GM12865 (cell line): ENCODE measurements around the gene CHID1.

Source experiments
- DNase-seq: peaks from one replicate; pipeline ENCODE4 v3.0.0; 2010; ENCODE audit warnings: low read depth
- H3K4me3 ChIP-seq: 2 replicates; pipeline ENCODE4 v1.5.1; 2011; ENCODE audit warnings: mild to moderate bottlenecking, low read depth, low read length, control low read depth
- CTCF ChIP-seq: IDR thresholded peaks from 2 replicates; pipeline ENCODE4 v1.5.1; 2011; ENCODE audit warnings: low read length, control low read depth, low read depth, inconsistent platforms; ENCODE audit not compliant: insufficient read depth; ENCODE audit errors: missing control alignments

CHID1 gene

DNA sequence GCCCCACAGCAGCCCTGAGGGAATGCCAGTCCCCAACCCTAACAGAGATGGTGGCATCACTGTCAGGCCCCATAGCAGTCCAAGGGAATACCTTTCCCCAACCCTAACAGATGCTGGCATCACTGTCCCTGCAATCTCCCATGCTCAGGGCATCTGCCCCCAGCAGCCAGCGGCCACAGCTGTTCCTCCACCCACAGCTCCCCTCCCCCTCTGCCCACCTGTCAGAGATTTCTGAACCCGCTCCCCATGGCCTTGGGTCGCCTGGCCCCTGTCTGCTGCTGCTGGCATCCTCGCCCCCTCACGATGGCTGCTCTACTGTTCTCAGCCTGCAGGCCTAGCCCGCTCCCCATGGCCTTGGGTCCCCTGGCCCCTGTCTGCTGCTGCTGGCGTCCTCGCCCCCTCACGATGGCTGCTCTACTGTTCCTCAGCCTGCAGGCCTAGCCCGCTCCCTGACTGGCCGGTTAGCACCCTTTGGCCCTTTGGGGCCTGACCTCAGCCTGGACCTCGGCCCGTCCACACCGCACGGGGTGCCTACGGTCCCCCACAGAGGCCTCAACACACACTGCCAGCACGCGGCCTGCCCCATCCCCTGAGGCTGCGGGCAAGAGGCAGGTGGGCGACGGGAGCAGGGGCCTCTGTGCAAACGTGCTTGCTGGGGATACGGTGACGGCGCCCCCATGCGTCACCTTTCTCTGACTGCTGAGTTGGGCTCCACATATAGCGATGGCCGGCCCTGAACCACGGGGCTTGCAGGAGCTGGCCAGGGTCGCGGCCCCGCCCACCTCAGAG, 20.7 kb downstream of the CHID1 start:
- TF ChIP-seq CTCF, result no peak
- no peak overlapping the region for H3K4me3 ChIP-seq
- no peak for DNase-seq

- no peak for DNase-seq
- no peak for TF ChIP-seq CTCF
- no peak overlapping the region for H3K4me3 ChIP-seq
Observed at GRCh38 chr11:889257-889656, 21.4 kb downstream of the CHID1 start.

GRCh38 chr11:888310-889212, 22.0 kb downstream of the CHID1 start:
- no peak overlapping the region for H3K4me3 ChIP-seq
- no peak for DNase-seq
- no peak for TF ChIP-seq CTCF

DNA sequence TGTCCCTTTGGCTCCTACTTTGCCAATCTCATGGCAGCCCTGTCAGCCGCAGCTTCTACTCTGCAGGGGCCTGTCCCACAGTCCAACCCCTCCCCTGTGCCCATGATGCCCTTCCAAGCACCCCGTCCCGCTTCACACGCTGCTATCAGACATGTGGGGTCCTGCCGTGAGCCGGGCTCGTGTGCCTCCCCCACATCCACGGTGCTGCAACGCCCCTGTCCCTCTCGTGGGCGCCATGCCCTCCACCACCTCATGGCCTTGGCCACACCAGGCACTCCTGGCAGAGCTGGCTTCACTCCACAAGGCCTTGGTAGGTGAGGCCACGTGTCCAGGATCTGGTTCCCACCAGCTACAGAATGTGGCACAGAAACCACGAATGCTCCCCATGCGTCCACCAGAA, 23.0 kb downstream of the CHID1 start:
- no peak for TF ChIP-seq CTCF

DNA sequence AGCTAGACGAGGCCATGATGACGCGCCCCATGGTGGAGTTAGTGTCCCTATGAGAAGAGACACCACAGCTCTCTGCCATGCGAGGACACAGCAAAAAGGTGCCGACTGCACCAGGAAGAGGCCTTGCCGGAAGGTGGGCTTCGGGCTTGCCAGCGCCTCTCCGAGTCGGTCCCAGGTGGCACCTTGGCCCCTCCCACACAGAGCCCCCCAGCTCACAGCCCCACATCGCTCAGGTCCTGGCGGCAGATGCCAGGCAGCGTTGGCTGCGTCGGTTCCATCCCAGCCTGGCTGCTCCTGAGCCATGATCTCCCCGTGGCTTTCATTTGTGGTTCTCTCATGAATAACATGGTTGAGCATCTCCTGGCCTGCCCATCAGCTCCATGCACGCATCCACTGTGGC, 24.0 kb downstream of the CHID1 start:
- DNase-seq, result no peak
- H3K4me3 ChIP-seq, result no peak overlapping the region
- no peak for TF ChIP-seq CTCF

More for the DNA sequence above, 23.0 kb downstream of the CHID1 start:
- H3K4me3 ChIP-seq, result no peak overlapping the region
- no peak for DNase-seq

- H3K4me3 ChIP-seq, result no peak overlapping the region
- TF ChIP-seq CTCF, result no peak
- DNase-seq, result no peak
Observed at GRCh38 chr11:884578-885070, 26.0 kb downstream of the CHID1 start.
